Breast epithelium (tissue), 3 donors: ENCODE results near the gene SLC35D2.

Source experiments
- CTCF ChIP-seq, 3 donors: fragments of 450-650 bp; IDR thresholded peaks; one replicate each; pipeline ENCODE4 v1.5.1; 2016 to 2017; ENCODE audit warnings: antibody characterized with exemption in 3 of 3, mild to moderate bottlenecking in 3 of 3, moderate library complexity in 3 of 3
- POLR2AphosphoS5 ChIP-seq, 3 donors: sonication (generic); formaldehyde crosslinking; IDR thresholded peaks; one replicate each; pipeline ENCODE4 v1.6.1; 2017; ENCODE audit warnings: antibody characterized with exemption in 3 of 3

GRCh38 chr9:96323169-96323568, 60.3 kb downstream of the SLC35D2 start:
- no peak for TF ChIP-seq POLR2AphosphoS5 (IDR thresholded peaks at IDR 0.05)
- TF ChIP-seq CTCF (IDR thresholded peaks at IDR 0.05): no peak
